Breast epithelium (tissue), 3 donors: Measurements from ENCODE around the gene OTX2.

Experiments used
- POLR2A ChIP-seq: fragments of 450-650 bp; IDR thresholded peaks from one replicate; pipeline ENCODE4 v1.6.1; 2016; ENCODE audit warnings: antibody characterized with exemption, mild to moderate bottlenecking, moderate library complexity
- TF ChIP-seq, protein P1 (sequence below), 3 donors: fragments of 450-650 bp; IDR thresholded peaks; one replicate each; pipeline ENCODE4 v1.5.1; 2016 to 2017; ENCODE audit warnings: antibody characterized with exemption in 3 of 3, mild to moderate bottlenecking in 3 of 3, moderate library complexity in 3 of 3

DNA sequence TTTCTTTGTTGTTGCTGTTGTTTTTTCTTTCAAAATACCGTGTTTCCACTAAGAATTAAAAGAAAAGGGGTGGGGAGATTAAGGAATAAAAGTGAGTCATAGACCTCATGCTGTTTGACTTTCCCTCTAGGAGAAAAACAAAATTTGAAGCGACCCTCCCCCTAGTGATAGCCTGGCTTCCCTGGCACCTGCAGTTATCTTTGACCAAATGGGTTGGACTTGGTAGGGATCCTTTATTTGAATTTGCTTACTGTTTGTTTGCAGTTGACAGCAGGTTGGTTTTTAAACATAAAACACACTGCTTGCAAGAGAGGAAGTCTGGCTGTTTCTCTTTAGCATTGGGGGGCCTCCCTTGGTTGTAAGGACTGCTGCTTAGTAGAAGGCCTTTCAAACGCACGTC is 14.0 kb downstream of the OTX2 start:
- TF ChIP-seq POLR2A: no peak
- TF ChIP-seq, protein P1, sequence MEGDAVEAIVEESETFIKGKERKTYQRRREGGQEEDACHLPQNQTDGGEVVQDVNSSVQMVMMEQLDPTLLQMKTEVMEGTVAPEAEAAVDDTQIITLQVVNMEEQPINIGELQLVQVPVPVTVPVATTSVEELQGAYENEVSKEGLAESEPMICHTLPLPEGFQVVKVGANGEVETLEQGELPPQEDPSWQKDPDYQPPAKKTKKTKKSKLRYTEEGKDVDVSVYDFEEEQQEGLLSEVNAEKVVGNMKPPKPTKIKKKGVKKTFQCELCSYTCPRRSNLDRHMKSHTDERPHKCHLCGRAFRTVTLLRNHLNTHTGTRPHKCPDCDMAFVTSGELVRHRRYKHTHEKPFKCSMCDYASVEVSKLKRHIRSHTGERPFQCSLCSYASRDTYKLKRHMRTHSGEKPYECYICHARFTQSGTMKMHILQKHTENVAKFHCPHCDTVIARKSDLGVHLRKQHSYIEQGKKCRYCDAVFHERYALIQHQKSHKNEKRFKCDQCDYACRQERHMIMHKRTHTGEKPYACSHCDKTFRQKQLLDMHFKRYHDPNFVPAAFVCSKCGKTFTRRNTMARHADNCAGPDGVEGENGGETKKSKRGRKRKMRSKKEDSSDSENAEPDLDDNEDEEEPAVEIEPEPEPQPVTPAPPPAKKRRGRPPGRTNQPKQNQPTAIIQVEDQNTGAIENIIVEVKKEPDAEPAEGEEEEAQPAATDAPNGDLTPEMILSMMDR (IDR thresholded peaks at IDR 0.05): no peak
